HepG2 (cell line): Measurements from ENCODE around the gene ALDH3B2. TPM values are rescaled to one million over a fixed set of nuclear protein-coding genes. Genes with fewer than 3 reads are reported as not detected.

ENCODE experiments used
- ARID2 ChIP-seq: sonication (generic); formaldehyde crosslinking; IDR thresholded peaks from 2 replicates; pipeline ENCODE4 v1.8.1; 2022; ENCODE audit warnings: mild to moderate bottlenecking, missing genetic modification reagents, borderline replicate concordance
- ATF4 ChIP-seq, 2 experiments: fragments of 450-650 bp in 1 of 2; sonication (generic) in 1 of 2; formaldehyde crosslinking; IDR thresholded peaks; 2 replicates each; pipeline versions ENCODE4 v1.5.0 to v1.8.0; 2020 to 2022; ENCODE audit warnings: mild to moderate bottlenecking in 1 of 2, missing genetic modification reagents in 1 of 2
- ELF1 ChIP-seq: sonication (generic); formaldehyde crosslinking; IDR thresholded peaks from 2 replicates; pipeline ENCODE4 v1.4.0; 2020; ENCODE audit warnings: missing genetic modification reagents
- HNRNPLL ChIP-seq: fragments of 200-400 bp; formaldehyde crosslinking; IDR thresholded peaks from 2 replicates; pipeline ENCODE4 v1.6.1; 2017; ENCODE audit warnings: mild to moderate bottlenecking, low read depth, low read length; ENCODE audit not compliant: poor library complexity, severe bottlenecking
- JUND ChIP-seq: sonication (generic); formaldehyde crosslinking; IDR thresholded peaks from 2 replicates; pipeline ENCODE4 v1.8.0; 2022; ENCODE audit warnings: mild to moderate bottlenecking, missing genetic modification reagents
- MYNN ChIP-seq: sonication (generic); formaldehyde crosslinking; IDR thresholded peaks from 2 replicates; pipeline ENCODE4 v1.4.0; 2020; ENCODE audit warnings: mild to moderate bottlenecking, low read depth, missing genetic modification reagents
- NR2F2 ChIP-seq: IDR thresholded peaks from 2 replicates; pipeline ENCODE4 v1.6.1; 2012; ENCODE audit warnings: low read depth, inconsistent platforms, borderline replicate concordance
- PATZ1 ChIP-seq: sonication (generic); formaldehyde crosslinking; IDR thresholded peaks from 2 replicates; pipeline ENCODE4 v1.4.0; 2020; ENCODE audit warnings: missing genetic modification reagents
- PAX8 ChIP-seq: sonication (generic); formaldehyde crosslinking; IDR thresholded peaks from 2 replicates; pipeline ENCODE4 v1.8.0; 2022; ENCODE audit warnings: mild to moderate bottlenecking, missing genetic modification reagents, borderline replicate concordance
- RXRA ChIP-seq: sonication (generic); formaldehyde crosslinking; IDR thresholded peaks from 2 replicates; pipeline ENCODE4 v1.5.1; 2020; ENCODE audit warnings: missing genetic modification reagents
- ZNF263 ChIP-seq: sonication (generic); formaldehyde crosslinking; IDR thresholded peaks from 2 replicates; pipeline ENCODE4 v1.4.0; 2020; ENCODE audit warnings: missing genetic modification reagents
- ZNF329 ChIP-seq: sonication (generic); formaldehyde crosslinking; IDR thresholded peaks from 2 replicates; pipeline ENCODE4 v1.9.0; 2021; ENCODE audit warnings: low read depth, mild to moderate bottlenecking, missing genetic modification reagents
- ZNF644 ChIP-seq: IDR thresholded peaks from 2 replicates; pipeline ENCODE4 v1.6.1; 2016; ENCODE audit warnings: low read depth
- ZNF703 ChIP-seq: sonication (generic); formaldehyde crosslinking; IDR thresholded peaks from 2 replicates; pipeline ENCODE4 v1.5.1; 2020; ENCODE audit warnings: missing genetic modification reagents, mild to moderate bottlenecking, moderate library complexity, borderline replicate concordance
- ZNF776 ChIP-seq: sonication (generic); formaldehyde crosslinking; IDR thresholded peaks from 2 replicates; pipeline ENCODE4 v1.4.0; 2020; ENCODE audit warnings: mild to moderate bottlenecking, missing genetic modification reagents
- ZSCAN9 ChIP-seq: IDR thresholded peaks from 2 replicates; pipeline ENCODE4 v1.6.1; 2016; ENCODE audit warnings: borderline replicate concordance
- polyA plus RNA-seq, 8 experiments: library from polyadenylated mRNA; depleted of rRNA in 3 of 8; stranded (reverse) in 7 of 8; unstranded in 1 of 8; fragments of >200 nt; fragmentation: Illumina TruSeq in 4 of 8; extraction: Trizol in 4 of 8; gene quantifications; 2 replicates each; pipeline versions ENCODE4 v1.2.1 to v1.2.3, GENCODE V29; 2011 to 2016; ENCODE audit warnings: low read depth in 4 of 8, missing spikeins in 1 of 8, mixed read lengths in 1 of 8; ENCODE audit not compliant: insufficient read depth in 1 of 8
- total RNA-seq, 5 experiments: library from RNA; depleted of rRNA; stranded (reverse); fragments of >200 nt; fragmentation: Illumina TruSeq; extraction: Trizol; gene quantifications; 2 replicates each; pipeline ENCODE4 v1.2.3, GENCODE V29; 2016; ENCODE audit warnings: low read depth in 1 of 5
- TF ChIP-seq, protein P1 (sequence below): sonication (generic); formaldehyde crosslinking; IDR thresholded peaks from 2 replicates; pipeline ENCODE4 v1.5.1; 2020; ENCODE audit warnings: mild to moderate bottlenecking, missing genetic modification reagents

ALDH3B2 gene
- total and polyA plus RNA-seq, 2 of the 13 experiments (the other 11 are each of a cell fraction or from before 2014, with no cell fraction given): not detected

- TF ChIP-seq ATF4 (CRISPR knock-in tag; IDR thresholded peaks at IDR 0.05) (no peak), ZNF644 (CRISPR knock-in tag) (no peak), PAX8 (CRISPR knock-in tag) (no peak), ARID2 (CRISPR knock-in tag) (no peak), ZSCAN9 (no peak), JUND (no peak), PATZ1 (peak; percentile 31; the same call in 1 of the 2 replicates), HNRNPLL (no peak), RXRA (CRISPR knock-in tag) (no peak), ELF1 (CRISPR knock-in tag) (no peak), ZNF703 (CRISPR knock-in tag) (no peak), MYNN (no peak), ZNF263 (no peak), NR2F2 (no peak), ZNF776 (no peak), ZNF329 (CRISPR knock-in tag) (no peak)
- TF ChIP-seq, protein P1, sequence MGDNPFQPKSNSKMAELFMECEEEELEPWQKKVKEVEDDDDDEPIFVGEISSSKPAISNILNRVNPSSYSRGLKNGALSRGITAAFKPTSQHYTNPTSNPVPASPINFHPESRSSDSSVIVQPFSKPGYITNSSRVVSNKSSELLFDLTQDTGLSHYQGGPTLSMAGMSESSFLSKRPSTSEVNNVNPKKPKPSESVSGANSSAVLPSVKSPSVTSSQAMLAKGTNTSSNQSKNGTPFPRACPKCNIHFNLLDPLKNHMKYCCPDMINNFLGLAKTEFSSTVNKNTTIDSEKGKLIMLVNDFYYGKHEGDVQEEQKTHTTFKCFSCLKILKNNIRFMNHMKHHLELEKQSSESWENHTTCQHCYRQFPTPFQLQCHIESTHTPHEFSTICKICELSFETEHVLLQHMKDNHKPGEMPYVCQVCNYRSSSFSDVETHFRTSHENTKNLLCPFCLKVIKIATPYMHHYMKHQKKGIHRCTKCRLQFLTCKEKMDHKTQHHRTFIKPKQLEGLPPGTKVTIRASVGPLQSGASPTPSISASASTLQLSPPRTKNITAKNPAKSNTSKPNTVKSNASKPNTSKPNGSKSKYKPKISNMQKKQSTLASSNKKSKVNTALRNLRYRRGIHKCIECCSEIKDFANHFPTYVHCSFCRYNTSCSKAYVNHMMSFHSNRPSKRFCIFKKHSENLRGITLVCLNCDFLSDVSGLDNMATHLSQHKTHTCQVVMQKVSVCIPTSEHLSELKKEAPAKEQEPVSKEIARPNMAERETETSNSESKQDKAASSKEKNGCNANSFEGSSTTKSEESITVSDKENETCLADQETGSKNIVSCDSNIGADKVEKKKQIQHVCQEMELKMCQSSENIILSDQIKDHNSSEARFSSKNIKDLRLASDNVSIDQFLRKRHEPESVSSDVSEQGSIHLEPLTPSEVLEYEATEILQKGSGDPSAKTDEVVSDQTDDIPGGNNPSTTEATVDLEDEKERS: no peak
Observed at GRCh38 chr11:67648140-67648795, 26.2 kb downstream of the ALDH3B2 start (continued).
